MM.1S (cell line): ENCODE data around the gene TRIM27.
A peak's percentile ranks its signal among the peaks of the same experiment; 100 is the strongest.

Experiments used
- DNase-seq: peaks from one replicate; pipeline ENCODE4 v3.0.0-alpha.2; 2015
- H2AFZ ChIP-seq: fragments of 300-600 bp; sonication (generic); 2 replicates; pipeline ENCODE4 v1.6.0; 2016; ENCODE audit warnings: antibody characterized with exemption, low read length
- H3F3A ChIP-seq: fragments of 300-600 bp; sonication (generic); 2 replicates; pipeline ENCODE4 v1.6.1; 2016; ENCODE audit warnings: mild to moderate bottlenecking, antibody characterized with exemption, low read length, moderate library complexity, mixed read lengths; ENCODE audit not compliant: insufficient read depth
- H3K27ac ChIP-seq: fragments of 300-600 bp; sonication (generic); 2 replicates; pipeline ENCODE4 v1.5.1; 2016; ENCODE audit warnings: mild to moderate bottlenecking, low read length
- H3K27me3 ChIP-seq: fragments of 300-600 bp; sonication (generic); replicated peaks from 2 replicates; pipeline ENCODE4 v1.6.0; 2016; ENCODE audit warnings: low read length; ENCODE audit not compliant: insufficient read depth
- H3K36me3 ChIP-seq: fragments of 300-600 bp; sonication (generic); replicated peaks from 2 replicates; pipeline ENCODE4 v1.6.1; 2016; ENCODE audit warnings: mild to moderate bottlenecking, low read length, mixed read lengths; ENCODE audit not compliant: insufficient read depth
- H3K4me1 ChIP-seq: fragments of 300-600 bp; sonication (generic); 2 replicates; pipeline ENCODE4 v1.6.1; 2016; ENCODE audit warnings: low read length, mixed read lengths
- H3K4me2 ChIP-seq: fragments of 300-600 bp; sonication (generic); 2 replicates; pipeline ENCODE4 v1.6.0; 2016; ENCODE audit warnings: low read depth, low read length
- H3K4me3 ChIP-seq: fragments of 300-600 bp; sonication (generic); 2 replicates; pipeline ENCODE4 v1.5.1; 2016; ENCODE audit warnings: low read length, mixed read lengths
- H3K79me2 ChIP-seq: fragments of 300-600 bp; sonication (generic); 2 replicates; pipeline ENCODE4 v1.6.1; 2016; ENCODE audit warnings: mixed run types, low read length, mixed read lengths
- H3K9ac ChIP-seq: fragments of 300-600 bp; sonication (generic); 2 replicates; pipeline ENCODE4 v1.6.1; 2016; ENCODE audit warnings: low read length, mixed read lengths
- H3K9me2 ChIP-seq: fragments of 300-600 bp; sonication (generic); replicated peaks from 2 replicates; pipeline ENCODE4 v1.6.1; 2016; ENCODE audit warnings: mild to moderate bottlenecking, low read length, mixed read lengths; ENCODE audit not compliant: insufficient read depth
- H3K9me3 ChIP-seq: fragments of 300-600 bp; sonication (generic); replicated peaks from 2 replicates; pipeline ENCODE4 v1.6.1; 2016; ENCODE audit warnings: mild to moderate bottlenecking, low read length, mixed read lengths; ENCODE audit not compliant: insufficient read depth
- H4K20me1 ChIP-seq: fragments of 300-600 bp; sonication (generic); 2 replicates; pipeline ENCODE4 v1.6.1; 2016; ENCODE audit warnings: mild to moderate bottlenecking, low read length, moderate library complexity, mixed read lengths; ENCODE audit not compliant: insufficient read depth
- CTCF ChIP-seq: fragments of 300-600 bp; sonication (generic); IDR thresholded peaks from 2 replicates; pipeline ENCODE4 v1.5.1; 2016; ENCODE audit warnings: antibody characterized with exemption, low read length, mixed read lengths
- EZH2 ChIP-seq: fragments of 300-600 bp; sonication (generic); optimal IDR thresholded peaks from 2 replicates; pipeline ENCODE3; 2017; ENCODE audit warnings: low read depth, mild to moderate bottlenecking, antibody characterized with exemption, low read length, mixed read lengths
- EZH2phosphoT487 ChIP-seq: fragments of 300-600 bp; sonication (generic); IDR thresholded peaks from 2 replicates; pipeline ENCODE4 v1.6.1; 2018; ENCODE audit warnings: antibody characterized with exemption, low read length

Gene TRIM27

GRCh38 chr6:28900577-28901256 lies 23.1 kb downstream of the TRIM27 start:
- no peak overlapping the region for H3K27ac ChIP-seq
- 0 out of 2 replicates have a peak, but pooled peaks cover 10% of the 10 kb centered on the region for H3K36me3 ChIP-seq

GRCh38 chr6:28898710-28898965 lies 25.1 kb downstream of the TRIM27 start:
- no peaks in the 10 kb centered on the region for H4K20me1 ChIP-seq
- no peak overlapping the region for H3K9ac ChIP-seq
- H3K4me3 ChIP-seq, result no peak overlapping the region
- TF ChIP-seq CTCF (no peak), EZH2phosphoT487 (no peak), EZH2 (no peak)
- H3K9me2 ChIP-seq, result no peaks in the 10 kb centered on the region
- peaks cover 35% of the 10 kb centered on the region for H3F3A ChIP-seq
- no peak overlapping the region for H3K4me2 ChIP-seq
- H3K4me1 ChIP-seq, result no peaks in the 10 kb centered on the region
- DNase-seq, result no peak
- 0 out of 2 replicates have a peak, but pooled peaks cover 7% of the 10 kb centered on the region for H3K36me3 ChIP-seq
- no peaks in the 10 kb centered on the region for H3K9me3 ChIP-seq
- no peak overlapping the region for H2AFZ ChIP-seq
- H3K79me2 ChIP-seq, result no peaks in the 10 kb centered on the region
- H3K27me3 ChIP-seq, result no peaks in the 10 kb centered on the region
- H3K27ac ChIP-seq, result no peak overlapping the region

More at GRCh38 chr6:28900577-28901256, 23.1 kb downstream of the TRIM27 start:
- Histone ChIP-seq H4K20me1 (no peaks in the 10 kb centered on the region), H3K27me3 (no peaks in the 10 kb centered on the region), H2AFZ (no peak overlapping the region), H3K4me2 (no peak overlapping the region), H3K9ac (no peak overlapping the region), H3K4me3 (no peak overlapping the region), H3K9me3 (no peaks in the 10 kb centered on the region), H3K4me1 (no peaks in the 10 kb centered on the region), H3K9me2 (no peaks in the 10 kb centered on the region), H3F3A (peaks cover 28% of the 10 kb centered on the region), H3K79me2 (no peaks in the 10 kb centered on the region)
- DNase-seq, result no peak
- TF ChIP-seq EZH2, result no peak
- TF ChIP-seq CTCF, result no peak
- no peak for TF ChIP-seq EZH2phosphoT487

- Histone ChIP-seq H3K27me3 (no peaks in the 10 kb centered on the region), H2AFZ (peak overlapping the region; percentile 89; the same call in 1 of the 2 replicates), H3K36me3 (no peaks in the 10 kb centered on the region), H3K9ac (peak overlapping the region; percentile 98; the same call in 1 of the 2 replicates), H3F3A (peaks cover 32% of the 10 kb centered on the region), H3K27ac (peak overlapping the region; percentile 97; the same call in 1 of the 2 replicates), H3K4me2 (peak overlapping the region; percentile 93), H3K4me3 (peak overlapping the region; percentile 88), H3K4me1 (no peaks in the 10 kb centered on the region), H3K9me3 (no peaks in the 10 kb centered on the region), H4K20me1 (no peaks in the 10 kb centered on the region), H3K9me2 (no peaks in the 10 kb centered on the region), H3K79me2 (no peaks in the 10 kb centered on the region)
- no peak for DNase-seq
- TF ChIP-seq EZH2phosphoT487 (no peak), CTCF (no peak), EZH2 (no peak)
Observed at GRCh38 chr6:28897369-28897745, 26.4 kb downstream of the TRIM27 start.
